Testis (tissue), 3 donors: ENCODE measurements around the gene CRLF2. TPM values are rescaled to one million over a fixed set of nuclear protein-coding genes. Genes with fewer than 3 reads are reported as not detected.
"Not testable (repeated sequence)": the region's sequence is repeated elsewhere in the genome, so short reads cannot be mapped to it uniquely, and the experiment has no call there.

Source experiments
- DNase-seq: peaks from one replicate; pipeline ENCODE4 v3.0.0-alpha.2; 2019
- H3K27ac ChIP-seq, 2 donors: fragments of 200-600 bp; sonication (generic); one replicate each; pipeline ENCODE4 v1.5.1; 2019
- H3K27me3 ChIP-seq: fragments of 200-600 bp; sonication (generic); one replicate; pipeline ENCODE4 v1.5.1; 2019
- H3K36me3 ChIP-seq: fragments of 200-600 bp; sonication (generic); one replicate; pipeline ENCODE4 v1.5.1; 2017; ENCODE audit warnings: low read depth; ENCODE audit errors: missing control alignments
- H3K4me1 ChIP-seq: fragments of 200-600 bp; sonication (generic); one replicate; pipeline ENCODE4 v1.5.1; 2019
- H3K4me3 ChIP-seq, 2 donors: fragments of 200-600 bp; sonication (generic); one replicate each; pipeline ENCODE4 v1.5.1; 2017 to 2019
- H3K9me3 ChIP-seq: fragments of 200-600 bp; sonication (generic); one replicate; pipeline ENCODE4 v1.5.1; 2017
- CTCF ChIP-seq, 3 experiments: fragments of 450-650 bp in 2 of 3; fragments of 200-600 bp in 1 of 3; sonication (generic) in 1 of 3; IDR thresholded peaks; one replicate each; pipeline ENCODE4 v1.5.1; 2016 to 2019; ENCODE audit warnings: antibody characterized with exemption in 3 of 3, mild to moderate bottlenecking in 2 of 3, moderate library complexity in 1 of 3
- POLR2A ChIP-seq: fragments of 450-650 bp; IDR thresholded peaks from one replicate; pipeline ENCODE4 v1.6.1; 2017; ENCODE audit warnings: antibody characterized with exemption, mild to moderate bottlenecking, moderate library complexity
- WGBS, 2 donors: methylation state at CpG; one replicate each; pipeline ENCODE4 v1.1.5; 2018; 5-methylcytosine and 5-hydroxymethylcytosine counted together
- intact Hi-C: fragments of 100-400 bp; cut with DNase I; formaldehyde crosslinking; loops from one replicate; pipeline ENCODE4 v1.15.1; 2023; ENCODE audit warnings: low total_unique reads
- polyA plus RNA-seq: library from polyadenylated mRNA; stranded (reverse); fragments of 350-450 nt; fragmentation: Illumina TruSeq; extraction: RNeasy Lipid Tissue Mini Kit (QIAGEN cat#74804); gene quantifications from one replicate; pipeline ENCODE4 v1.2.3, GENCODE V29; 2014; ENCODE audit warnings: low read depth, low replicate concordance; ENCODE audit not compliant: insufficient read depth
- total RNA-seq, 2 donors: library from RNA; depleted of rRNA; stranded (reverse); fragments of >200 nt; gene quantifications; one replicate each; pipeline ENCODE4 v1.2.3, GENCODE V29; 2016

CRLF2 gene
- total and polyA plus RNA-seq, 3 donors from 2014 or later, result 0.37 to 0.47 TPM; not detected in 1

- H3K4me1 ChIP-seq, result no peaks in the 10 kb centered on the region
- no peak for TF ChIP-seq CTCF (IDR thresholded peaks at IDR 0.05)
- no peak overlapping the region for H3K4me3 ChIP-seq
- H3K27ac ChIP-seq, result no peak overlapping the region
- no peaks in the 10 kb centered on the region for H3K9me3 ChIP-seq
- DNase-seq, result no peak
- 73 to 77% methylated on average over 10 of the region's 10 CpGs for WGBS, 2 donors
- no peaks in the 10 kb centered on the region for H3K27me3 ChIP-seq
- no peaks in the 10 kb centered on the region for H3K36me3 ChIP-seq
- intact Hi-C loops, result no loop called here
Observed at GRCh38 chrX:1185561-1185960, 26.9 kb downstream of the CRLF2 start.

GRCh38 chrX:1182211-1182610, 30.2 kb downstream of the CRLF2 start:
- Histone ChIP-seq H3K27ac (no peak overlapping the region), H3K27me3 (no peaks in the 10 kb centered on the region), H3K9me3 (no peaks in the 10 kb centered on the region), H3K4me3 (no peak overlapping the region), H3K4me1 (no peaks in the 10 kb centered on the region), H3K36me3 (no peaks in the 10 kb centered on the region)
- 61 to 64% methylated on average over 4 of the region's 4 CpGs for WGBS, 2 donors
- no peak for DNase-seq
- no peak for TF ChIP-seq CTCF (IDR thresholded peaks at IDR 0.05)
- TF ChIP-seq POLR2A, result no peak
- intact Hi-C loops, result no loop called here

- intact Hi-C loops, result loop anchor here (2.0 kb wide), 1 partner anchor 239 kb away; no protein-coding TSS in a partner anchor
- not testable (repeated sequence) for DNase-seq
Observed at GRCh38 chrX:1181661-1182060, 30.8 kb downstream of the CRLF2 start.

GRCh38 chrX:1181170-1181569, 31.3 kb downstream of the CRLF2 start:
- intact Hi-C loops, result loop anchor here (2.0 kb wide), 1 partner anchor 238 kb away; no protein-coding TSS in a partner anchor
- TF ChIP-seq CTCF (IDR thresholded peaks at IDR 0.05) (no peak), POLR2A (no peak)
- DNase-seq, result no peak
- H3K36me3 ChIP-seq, result no peaks in the 10 kb centered on the region
- 80 to 85% methylated on average over 11 of the region's 11 CpGs for WGBS, 2 donors
- H3K4me1 ChIP-seq, result no peaks in the 10 kb centered on the region
- no peak overlapping the region for H3K4me3 ChIP-seq
- H3K9me3 ChIP-seq, result no peaks in the 10 kb centered on the region
- H3K27me3 ChIP-seq, result no peaks in the 10 kb centered on the region
- H3K27ac ChIP-seq, result no peak overlapping the region

More at GRCh38 chrX:1181661-1182060, 30.8 kb downstream of the CRLF2 start:
- H3K4me3 ChIP-seq, H3K9me3 ChIP-seq, H3K36me3 ChIP-seq, H3K27me3 ChIP-seq, H3K4me1 ChIP-seq, H3K27ac ChIP-seq: not testable (repeated sequence)
- 79 to 83% methylated on average over 14 of the region's 14 CpGs for WGBS, 2 donors

GRCh38 chrX:1178580-1179057, 33.8 kb downstream of the CRLF2 start:
- no peak overlapping the region for H3K4me3 ChIP-seq
- H3K9me3 ChIP-seq, result no peaks in the 10 kb centered on the region
- TF ChIP-seq CTCF (IDR thresholded peaks at IDR 0.05) (no peak), POLR2A (no peak)
- H3K27ac ChIP-seq, result no peak overlapping the region
- no peaks in the 10 kb centered on the region for H3K27me3 ChIP-seq
- intact Hi-C loops, result no loop called here
- no peaks in the 10 kb centered on the region for H3K36me3 ChIP-seq
- H3K4me1 ChIP-seq, result no peaks in the 10 kb centered on the region
- DNase-seq, result no peak
- 6 to 9% methylated on average over 20 of the region's 20 CpGs for WGBS, 2 donors

- WGBS, 2 donors, result 77 to 79% methylated on average over 33 of the region's 33 CpGs
- DNase-seq, H3K4me3 ChIP-seq, H3K27ac ChIP-seq, H3K4me1 ChIP-seq, H3K36me3 ChIP-seq, intact Hi-C loops, H3K9me3 ChIP-seq, H3K27me3 ChIP-seq: not testable (repeated sequence)
Observed at GRCh38 chrX:1176531-1177320, 35.7 kb downstream of the CRLF2 start.

GRCh38 chrX:1174609-1175545, 37.6 kb downstream of the CRLF2 start:
- 89 to 94% methylated on average over 12 to 13 of the region's 17 CpGs for WGBS, 2 donors
- H3K27me3 ChIP-seq, H3K4me1 ChIP-seq, H3K36me3 ChIP-seq, H3K4me3 ChIP-seq, DNase-seq, H3K9me3 ChIP-seq, intact Hi-C loops, H3K27ac ChIP-seq: not testable (repeated sequence)
